Measurements from ENCODE around the gene FAM124B.
A peak's percentile ranks its signal among the peaks of the same experiment; 100 is the strongest.

The FAM124B gene, protein sequence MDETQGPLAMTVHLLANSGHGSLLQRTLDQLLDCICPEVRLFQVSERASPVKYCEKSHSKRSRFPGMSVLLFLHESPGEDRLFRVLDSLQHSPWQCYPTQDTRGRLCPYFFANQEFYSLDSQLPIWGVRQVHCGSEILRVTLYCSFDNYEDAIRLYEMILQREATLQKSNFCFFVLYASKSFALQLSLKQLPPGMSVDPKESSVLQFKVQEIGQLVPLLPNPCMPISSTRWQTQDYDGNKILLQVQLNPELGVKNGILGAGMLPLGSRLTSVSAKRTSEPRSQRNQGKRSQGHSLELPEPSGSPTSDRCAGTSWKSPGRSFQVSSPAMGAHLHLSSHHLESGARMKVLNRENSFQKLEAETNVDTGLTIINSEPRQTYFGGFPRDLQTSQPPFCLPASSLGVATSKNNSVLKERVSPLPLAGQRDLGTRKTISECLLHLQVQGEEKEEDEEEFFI

DNA sequence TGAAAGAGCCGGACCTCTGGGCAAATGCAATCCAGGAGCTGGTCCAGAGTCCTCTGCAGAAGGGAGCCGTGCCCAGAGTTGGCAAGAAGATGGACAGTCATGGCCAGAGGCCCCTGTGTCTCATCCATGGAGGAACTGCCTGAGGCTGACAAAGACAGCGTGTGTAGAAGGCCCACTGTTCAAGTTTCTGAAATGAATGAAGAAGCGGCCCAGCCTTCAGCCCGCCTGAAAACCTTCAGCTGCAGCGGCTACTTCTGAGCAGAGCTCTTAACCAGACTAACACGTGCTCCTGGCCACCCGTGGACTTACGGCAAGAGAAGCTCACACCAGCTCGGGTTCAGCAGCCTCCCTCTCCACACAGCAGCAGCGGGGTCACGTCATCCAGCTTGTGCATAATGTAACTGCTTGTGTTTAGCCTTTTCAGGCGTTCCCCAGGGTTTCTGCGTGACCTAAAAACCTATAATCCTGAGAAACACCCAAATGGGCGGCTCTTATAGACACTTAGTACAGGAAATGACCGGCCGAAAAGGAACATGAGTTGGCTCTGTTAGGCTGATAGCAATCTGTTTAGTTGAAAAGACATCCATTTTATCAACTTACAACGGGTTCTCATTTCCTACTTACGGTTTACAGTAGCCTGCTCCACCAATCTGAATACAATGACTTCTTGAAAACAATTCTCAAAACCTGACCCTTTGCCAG lies at the start of gene FAM124B:
FAM124B (minus strand) TSS at position 467 of the 702 bp plus-strand sequence; CDS start at position 128, 339 bp downstream.
- peak; percentile 39 for DNase-seq
- peak; percentile 80 for ATAC-seq

DNA sequence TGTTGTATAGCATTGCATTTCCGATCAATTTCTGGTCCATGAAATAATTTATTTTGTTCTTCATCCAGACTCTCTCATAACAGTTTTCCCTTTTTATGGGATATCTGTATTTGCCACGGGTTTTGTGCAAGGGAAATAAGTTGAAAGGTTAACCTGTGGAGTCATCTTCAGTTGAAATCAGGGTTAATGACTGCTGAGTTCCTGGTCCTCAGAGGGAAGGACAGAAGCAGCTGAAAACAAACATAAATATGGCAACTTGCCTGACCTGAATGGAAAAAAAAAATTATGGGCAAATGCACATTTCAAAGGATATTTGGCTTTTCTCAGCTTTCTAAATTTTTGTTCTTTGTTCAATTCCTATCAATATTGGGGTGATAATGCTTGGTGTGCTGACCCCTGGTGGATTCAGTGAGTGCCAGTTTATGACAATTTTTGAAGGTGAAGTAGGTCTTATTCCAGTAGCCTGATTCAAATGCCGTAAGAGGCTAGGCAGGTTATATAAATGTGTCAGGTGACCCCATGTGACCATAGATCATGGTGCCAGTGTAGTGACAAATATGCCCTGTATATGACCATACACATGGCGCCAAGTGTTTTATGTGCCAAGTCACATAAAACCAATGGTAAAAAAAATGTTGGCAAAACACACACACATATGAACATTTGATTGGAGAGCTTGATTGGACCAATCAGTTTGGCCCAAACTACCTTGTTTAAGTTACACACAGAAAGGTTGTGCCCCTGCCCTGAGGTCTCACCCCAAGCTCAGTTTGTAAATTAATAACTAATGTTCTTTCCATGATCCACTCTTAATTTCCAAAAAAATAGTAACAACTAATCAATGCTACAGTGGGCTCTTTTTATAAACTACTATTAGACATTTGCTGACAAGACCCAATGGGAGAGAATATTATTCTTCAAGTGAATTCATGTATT lies 47.6 kb upstream of the FAM124B start:
- ATAC-seq (no peak), DNase-seq (no peak)

DNA sequence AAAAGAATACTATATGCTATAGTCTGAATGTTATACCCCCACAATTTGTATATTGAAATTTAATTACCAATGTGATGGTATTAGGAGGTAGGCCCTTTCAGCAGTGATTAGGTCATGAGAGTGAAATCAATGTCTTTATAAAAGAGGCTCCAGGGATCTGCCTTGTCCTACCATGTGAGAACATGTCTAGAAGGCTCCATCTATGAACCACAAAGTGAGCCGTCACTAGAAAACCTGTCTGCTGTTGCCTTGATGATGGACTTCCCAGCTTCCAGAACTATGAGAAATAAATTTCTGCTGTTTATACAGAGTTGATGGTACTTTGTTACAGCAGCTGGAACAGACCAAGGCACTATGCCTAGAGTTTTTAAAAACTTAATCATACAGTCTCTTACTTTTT lies 46.3 kb upstream of the FAM124B start:
- ATAC-seq (no peak), DNase-seq (no peak)

DNA sequence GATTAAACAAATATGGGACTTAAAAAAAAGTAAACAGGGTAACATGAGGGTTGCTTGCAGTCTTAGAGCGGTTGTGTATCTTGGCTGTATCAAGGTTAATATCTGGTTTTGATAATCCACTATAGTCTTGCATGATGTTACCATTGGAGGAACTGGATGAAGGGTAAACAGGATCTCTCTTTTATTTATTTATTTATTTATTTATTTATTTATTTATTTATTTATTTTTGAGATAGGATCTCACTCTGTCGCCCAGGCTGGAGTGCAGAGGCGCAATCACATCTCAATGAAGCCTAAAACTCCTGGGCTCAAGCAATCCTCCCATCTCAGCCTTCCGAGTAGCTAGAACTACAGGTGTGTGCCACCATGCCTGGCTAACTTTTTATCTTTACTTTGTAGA lies 42.9 kb upstream of the FAM124B start:
- DNase-seq (no peak), ATAC-seq (no peak)

DNA sequence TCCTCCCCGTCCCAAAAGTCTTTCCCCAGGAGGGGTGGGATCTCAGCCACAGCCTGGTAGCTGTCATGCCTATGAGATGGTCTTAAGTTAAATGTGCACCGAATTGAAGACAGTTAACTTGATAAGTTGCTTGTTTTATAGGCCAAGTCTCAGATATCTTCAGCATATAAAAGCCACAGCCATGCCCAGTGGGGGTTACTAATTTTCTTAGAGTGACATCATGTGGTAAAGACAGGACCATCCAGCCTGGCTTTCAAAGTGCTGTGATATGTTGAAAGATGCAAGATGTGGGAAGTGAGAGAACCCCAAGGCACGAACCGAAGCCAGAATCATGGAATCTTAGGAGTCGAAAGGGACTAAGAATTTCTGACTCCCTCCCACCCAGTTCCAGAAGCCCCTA lies 42.1 kb upstream of the FAM124B start:
- no peak for ATAC-seq
- no peak for DNase-seq

DNA sequence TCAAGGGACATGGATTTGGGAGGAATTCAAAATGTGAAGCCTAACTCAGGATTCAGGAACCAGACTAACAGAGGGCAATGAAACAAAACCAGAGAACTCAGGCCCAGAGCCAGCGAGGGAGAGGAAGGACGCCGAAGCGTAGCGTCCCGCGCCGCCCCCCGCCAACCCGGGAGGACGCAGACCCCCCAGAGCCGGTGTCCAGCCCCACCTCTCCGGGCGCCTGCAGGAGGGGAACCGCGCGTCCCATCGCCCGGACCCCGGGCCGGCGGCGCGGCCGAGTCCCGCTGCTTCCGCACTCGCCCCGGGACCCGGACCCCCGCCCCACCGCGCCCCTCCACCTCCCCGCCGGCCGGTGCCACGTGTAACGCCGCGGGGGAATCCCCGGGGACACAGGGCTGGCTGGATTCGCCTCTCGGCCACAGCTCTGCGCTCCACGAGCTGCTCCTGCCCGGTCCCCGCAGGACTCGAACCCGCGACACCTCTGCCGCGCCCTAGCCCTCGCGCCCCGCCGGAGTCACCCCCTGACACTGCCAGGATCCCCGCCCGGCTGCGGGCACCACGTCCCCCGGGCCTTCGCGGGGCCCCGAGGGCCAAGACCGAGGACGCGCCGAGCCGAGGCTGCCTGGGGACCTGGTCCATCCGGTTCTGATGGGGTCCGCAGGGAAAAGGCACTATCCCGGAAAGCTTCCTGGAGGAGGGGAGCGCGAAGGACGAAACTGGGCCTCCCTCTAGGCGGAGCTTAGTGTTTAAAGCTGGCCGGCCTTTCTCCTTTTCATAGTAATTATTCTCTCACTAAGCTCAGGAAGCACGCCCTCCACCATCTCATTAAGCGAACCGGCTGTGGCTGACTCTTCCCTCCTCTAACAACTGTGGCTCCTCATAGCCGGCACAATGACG lies 40.4 kb upstream of the FAM124B start:
- peak; percentile 14 for DNase-seq
- ATAC-seq = peak; percentile 55

DNA sequence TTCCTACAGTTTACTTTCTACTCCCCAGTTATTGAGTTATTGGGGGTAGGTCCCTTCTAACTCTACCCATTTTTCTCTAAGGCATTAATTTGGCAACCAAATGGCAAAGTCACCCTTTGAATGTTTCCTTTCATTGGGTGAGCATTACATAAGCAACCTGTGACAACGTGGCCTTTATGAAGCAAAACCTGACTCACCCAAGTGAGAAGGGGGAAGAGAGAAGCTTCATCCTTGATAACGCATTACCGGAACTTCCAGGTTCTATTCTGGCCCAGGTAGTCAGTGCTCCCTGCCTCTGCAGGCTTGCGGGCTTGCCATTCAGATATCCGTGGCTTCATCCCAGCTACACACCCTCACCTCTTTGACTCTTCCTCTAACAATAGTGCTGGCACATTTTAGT lies 39.1 kb upstream of the FAM124B start:
- ATAC-seq = no peak
- no peak for DNase-seq

DNA sequence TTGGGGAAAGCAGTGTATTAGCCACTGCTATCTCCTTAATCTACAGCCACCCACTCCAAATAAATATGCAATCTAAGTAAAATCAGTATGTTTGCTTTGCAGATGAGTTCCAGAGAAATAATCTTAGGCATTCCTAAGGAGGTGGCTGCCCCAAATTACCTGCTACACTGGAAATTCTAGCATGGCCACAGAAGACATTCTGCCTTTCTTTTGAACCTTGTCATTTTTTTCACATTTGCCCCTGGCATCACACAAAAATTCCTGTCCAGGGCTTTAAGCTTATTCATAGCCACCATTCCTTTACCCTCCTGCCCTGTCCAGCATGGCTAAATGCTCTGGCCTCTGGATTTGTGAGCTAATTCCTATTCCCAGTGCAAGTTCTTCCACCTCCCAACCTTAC lies 36.8 kb upstream of the FAM124B start:
- no peak for ATAC-seq
- DNase-seq = no peak

DNA sequence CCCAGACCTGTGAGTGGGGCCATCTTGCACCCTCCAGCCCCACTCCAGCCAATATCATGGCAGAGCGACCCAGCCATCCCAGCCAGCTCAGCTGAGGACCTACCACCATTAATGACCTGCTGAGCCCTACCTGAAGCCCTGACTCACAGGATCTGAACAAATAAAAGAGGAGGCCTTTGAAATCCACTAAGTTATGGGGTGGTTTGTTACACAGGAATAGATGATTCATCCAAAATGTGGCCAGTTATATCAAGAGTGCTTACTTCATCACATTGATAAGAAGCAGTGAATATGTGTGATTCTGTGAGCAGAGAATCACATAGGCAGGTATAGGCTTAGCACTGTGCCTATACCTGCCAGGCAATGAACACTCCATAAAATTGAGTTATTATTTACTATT lies 34.7 kb upstream of the FAM124B start:
- DNase-seq = no peak

DNA sequence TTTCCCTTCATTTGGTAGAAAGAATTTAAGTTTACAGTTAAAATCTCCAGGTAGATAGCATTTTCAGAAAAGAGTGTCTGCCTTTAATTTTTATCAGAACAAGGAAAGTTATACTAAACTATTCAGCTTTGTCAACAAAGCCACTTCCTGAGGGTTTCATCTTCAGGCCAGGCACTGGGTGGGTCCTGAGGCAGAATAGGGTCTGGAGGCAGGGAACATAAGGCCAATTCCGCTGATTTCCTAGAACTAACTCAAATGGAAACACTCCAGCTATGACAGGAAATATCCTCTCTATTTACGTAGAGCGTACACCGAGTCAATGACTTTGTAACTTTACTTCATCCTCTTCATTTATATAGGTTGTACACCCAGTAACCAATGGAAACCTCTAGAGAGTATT lies 32.7 kb upstream of the FAM124B start:
- DNase-seq (no peak), ATAC-seq (no peak)

More for the DNA sequence above, 34.7 kb upstream of the FAM124B start:
- peak; percentile 55 for ATAC-seq

DNA sequence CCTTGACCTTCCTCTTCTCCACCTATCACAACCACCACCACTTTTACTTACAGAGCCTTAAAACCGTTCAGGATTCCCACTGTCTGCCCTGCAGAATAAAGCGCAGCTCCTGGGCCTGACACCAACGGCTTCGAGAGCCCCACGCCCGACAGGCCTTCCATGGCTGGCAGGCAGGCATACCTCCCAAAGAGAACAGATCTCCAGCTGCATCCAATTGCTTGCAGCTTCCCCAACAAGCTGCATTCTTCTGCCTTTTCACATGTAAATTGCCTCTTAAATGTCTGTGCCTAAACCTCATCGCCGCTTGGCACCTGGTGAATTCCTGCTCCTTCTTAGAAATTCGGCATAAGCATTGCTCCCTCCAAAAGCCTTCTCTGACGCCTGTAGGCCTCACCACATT lies 31.5 kb upstream of the FAM124B start:
- ATAC-seq (no peak), DNase-seq (no peak)

DNA sequence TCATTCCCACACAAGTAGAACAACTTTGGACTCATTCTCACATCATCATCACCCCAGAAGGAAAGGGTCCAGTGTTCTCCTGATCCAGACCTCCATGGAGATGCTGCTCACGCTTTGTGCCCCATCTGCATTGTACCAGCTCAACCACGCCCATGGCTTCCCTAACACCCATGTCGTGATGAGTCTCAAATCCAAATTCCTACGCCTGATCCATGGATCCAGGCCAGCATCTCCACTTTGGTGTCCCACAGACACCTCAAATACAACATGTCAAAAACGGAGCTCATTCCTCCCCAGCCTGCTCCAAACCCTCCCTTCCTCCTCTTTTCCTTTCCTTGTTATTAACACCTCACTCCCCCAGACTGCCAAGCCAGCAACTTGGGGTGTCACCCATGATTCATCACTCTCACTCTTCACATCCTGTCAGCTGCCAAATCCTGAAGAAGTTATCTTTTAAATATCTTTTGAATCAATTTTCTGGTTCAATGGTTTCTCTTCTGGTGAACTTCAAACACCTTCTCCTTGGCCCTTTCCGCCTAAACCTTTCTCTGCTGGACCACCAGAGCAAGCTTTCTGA lies 30.2 kb upstream of the FAM124B start:
- DNase-seq (no peak), ATAC-seq (no peak)

DNA sequence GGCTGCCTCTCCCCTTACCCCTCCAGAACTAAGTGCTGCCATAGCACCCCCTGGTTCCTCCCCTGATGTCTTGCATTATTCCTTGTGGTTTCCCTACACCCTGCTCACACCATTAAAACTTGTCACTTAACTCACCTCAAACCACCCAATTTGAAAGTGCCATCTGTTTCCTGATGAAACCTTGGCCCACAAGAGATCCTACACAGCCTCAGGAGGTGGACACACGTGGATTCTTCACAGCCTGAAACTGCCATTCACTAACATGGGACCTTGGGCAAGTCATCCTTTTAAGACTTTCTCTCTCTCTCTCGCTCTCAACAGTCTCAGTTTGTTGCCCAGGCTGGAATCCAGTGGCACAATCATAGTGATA lies 27.5 kb upstream of the FAM124B start:
- no peak for DNase-seq
- no peak for ATAC-seq

DNA sequence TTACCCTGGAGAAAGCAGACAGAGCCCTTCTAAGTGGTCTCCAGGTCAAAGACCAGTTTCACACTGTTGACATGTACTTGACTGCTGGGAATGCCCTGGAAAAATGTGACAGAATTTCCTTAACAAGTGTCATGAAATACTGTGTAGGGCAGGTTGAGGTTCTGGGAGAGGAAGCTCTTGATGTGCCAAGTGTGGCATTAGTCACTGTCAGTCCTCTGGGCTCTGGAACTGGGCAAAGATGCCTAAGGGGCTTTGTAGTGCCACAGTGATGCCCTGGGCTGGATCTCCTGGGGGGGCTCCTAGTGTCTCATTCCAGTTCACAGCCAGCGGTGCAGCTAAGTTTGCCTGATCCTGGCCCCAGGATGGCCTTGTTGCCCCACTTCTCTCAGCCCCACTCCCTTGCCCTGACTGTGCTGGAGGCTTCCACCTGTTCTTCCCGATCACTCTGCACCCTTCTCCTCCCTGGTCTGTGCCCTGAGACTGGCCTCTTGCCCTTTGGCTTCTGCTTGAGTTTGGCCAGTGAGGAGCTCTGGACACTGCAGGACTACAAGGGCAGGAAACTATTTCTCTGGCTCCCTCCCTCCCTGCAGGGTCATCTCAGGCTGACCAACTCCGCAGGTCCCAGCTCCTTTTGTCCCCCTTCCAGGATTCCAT lies 27.0 kb upstream of the FAM124B start:
- ATAC-seq (no peak), DNase-seq (no peak)

DNA sequence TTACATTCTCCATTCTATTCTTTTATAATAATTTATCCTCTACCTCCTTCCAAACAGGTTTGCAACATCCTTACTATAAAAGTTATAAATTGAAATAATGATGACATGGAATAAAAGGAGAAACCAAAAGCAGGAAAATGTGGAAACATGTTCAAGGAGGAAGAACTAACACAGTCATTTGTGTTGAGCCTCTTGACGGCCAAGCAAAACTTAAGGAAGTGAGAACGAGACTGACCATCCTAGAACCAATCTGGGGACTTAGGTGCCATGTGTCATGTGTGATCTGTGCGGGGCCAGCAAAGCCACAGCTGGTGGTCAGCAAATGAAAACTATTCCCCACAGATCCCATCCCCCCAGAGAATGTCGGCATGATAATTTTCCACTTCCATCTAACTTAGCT lies 25.6 kb upstream of the FAM124B start:
- DNase-seq = no peak
- no peak for ATAC-seq

DNA sequence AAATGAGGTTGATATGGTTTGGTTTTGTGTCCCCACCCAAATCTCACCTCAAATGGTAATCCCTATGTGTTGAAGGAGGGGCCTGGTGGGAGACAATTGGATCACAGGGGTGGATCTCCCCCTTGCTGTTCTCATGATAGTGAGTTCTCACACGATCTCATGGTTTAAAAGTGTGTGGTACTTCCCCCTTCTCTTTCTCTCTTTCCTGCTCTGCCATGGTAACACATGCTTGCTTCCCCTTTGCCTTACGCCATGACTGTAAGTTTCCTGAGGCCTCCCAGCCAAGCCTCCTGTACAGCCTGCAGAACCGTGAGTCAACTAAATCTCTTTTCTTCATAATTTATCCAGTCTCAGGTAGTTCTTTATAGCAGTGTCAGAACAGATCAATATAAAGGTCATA lies 24.7 kb upstream of the FAM124B start:
- DNase-seq (no peak), ATAC-seq (no peak)

DNA sequence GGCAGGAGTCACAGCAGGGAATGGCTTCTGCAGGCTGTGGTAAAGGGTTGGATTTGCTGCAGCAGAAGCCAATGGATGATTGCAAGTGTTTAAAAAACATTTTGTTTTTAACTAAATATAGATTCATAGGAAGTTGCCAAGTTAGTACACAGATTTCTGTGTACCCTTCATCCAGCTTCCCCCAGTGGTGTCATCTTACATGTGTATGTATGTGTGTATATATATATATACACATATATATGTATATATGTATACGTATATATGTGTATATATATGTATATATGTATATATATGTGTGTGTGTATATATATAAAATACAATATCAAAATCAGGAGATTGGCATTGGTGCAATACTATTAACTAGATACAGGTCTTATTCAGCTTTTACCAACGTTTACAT lies 19.2 kb upstream of the FAM124B start:
- ATAC-seq = no peak
- no peak for DNase-seq

DNA sequence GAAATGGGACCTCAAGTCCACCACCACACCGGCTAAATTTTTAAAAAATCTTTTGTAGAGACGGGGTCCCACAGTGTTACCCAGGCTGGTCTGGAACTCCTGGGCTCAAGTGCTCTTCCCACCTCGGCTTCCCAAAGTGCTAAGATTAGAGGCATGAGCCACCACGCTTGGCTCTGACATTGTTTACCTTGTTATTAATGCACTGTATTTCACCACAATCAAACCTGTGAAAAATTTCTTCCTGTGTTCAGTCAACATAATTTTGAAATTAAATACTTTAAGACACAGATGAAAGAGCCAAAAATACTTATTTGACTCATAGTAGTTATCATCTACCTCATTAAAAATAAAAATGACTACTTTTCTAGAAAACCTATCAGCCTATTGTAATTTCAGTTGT lies 16.0 kb upstream of the FAM124B start:
- ATAC-seq (no peak), DNase-seq (no peak)

DNA sequence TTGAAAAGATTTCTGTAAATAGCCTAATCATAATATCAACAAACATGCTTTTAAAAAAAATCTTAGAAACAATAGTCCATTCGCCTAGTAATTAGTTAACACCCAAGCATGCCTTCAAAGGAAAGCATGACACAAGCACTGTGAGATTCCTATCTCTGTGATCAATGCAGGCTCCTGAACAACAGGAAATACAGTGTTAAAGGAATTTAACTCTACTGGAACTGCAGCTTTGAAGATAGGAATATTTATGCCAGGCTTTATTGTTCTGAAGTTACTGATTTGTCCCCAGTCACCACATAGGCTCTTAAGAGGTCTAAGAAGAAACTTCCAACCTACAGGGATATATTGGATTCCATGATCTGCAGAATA lies 15.4 kb upstream of the FAM124B start:
- ATAC-seq (no peak), DNase-seq (no peak)

DNA sequence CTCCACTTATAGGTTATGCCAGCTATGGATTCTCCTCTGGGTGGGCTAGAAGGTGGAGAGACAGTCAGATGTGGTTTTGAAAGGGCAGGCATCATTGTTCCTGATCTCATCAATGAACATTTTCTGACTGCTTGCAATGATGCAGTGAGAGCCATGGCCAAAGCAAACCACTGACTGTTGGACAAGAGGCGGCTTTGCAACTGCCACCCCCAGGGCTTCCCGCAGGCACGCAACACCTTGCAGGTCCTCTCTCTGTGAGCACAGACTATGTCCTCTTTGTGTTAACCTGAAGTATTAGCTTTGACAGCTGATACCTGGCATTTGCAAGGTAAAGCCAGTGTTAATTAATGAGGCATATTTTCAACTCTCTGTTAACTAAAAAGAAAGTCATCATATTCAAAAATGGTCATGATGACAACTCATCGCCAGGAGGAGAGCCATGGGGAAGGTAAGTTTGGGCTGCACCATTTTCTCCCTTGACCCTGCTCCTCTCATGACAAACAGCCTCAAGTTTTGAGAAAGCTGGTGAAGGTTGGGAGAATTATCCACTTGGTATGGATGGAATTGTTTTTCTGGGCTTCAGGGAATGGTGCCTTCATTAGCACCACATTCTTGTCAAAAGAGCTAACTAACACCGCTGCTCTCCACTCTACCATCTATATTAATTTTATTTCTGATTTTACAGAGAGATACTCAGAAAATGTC lies 14.9 kb upstream of the FAM124B start:
- ATAC-seq (no peak), DNase-seq (no peak)
